Stimulated activated CD4-positive, alpha-beta T cell treated with anti-CD3 and anti-CD28 coated beads, Interleukin-12 subunit alpha, Interleukin-12 subunit beta, amount 100 ng/mL, for 24 hours (primary cell): ENCODE results near the gene LRRFIP1.
A peak's percentile ranks its signal among the peaks of the same experiment; 100 is the strongest.

Experiments used
- DNase-seq, 2 experiments: peaks; one replicate each; pipeline ENCODE4 v3.0.0-alpha.2; 2020; ENCODE audit warnings: low read depth in 2 of 2

Gene LRRFIP1

GRCh38 chr2:237723602-237724001 lies 96.2 kb downstream of the LRRFIP1 start:
- DNase-seq = no peak

GRCh38 chr2:237724811-237725478 lies 97.6 kb downstream of the LRRFIP1 start:
- no peak for DNase-seq

DNA sequence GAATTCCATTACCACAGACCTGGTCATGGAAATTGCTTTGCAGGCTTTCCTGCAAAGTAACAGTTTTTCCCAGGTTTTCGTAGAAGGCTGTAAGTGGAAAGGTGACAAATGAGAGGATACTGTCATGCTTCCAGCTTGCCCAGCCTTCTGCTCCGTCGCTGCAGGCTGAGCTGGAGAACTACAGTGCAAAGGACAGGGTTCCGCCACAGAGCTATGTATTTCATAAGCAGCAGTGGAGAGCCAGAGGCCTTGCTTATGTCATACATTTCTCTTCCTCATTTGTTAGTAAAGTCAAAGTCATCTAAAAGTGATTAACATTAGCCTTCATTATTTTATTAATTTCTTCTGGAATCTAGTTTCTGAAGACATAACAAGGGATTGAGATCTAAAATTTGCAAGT lies 98.3 kb downstream of the LRRFIP1 start:
- no peak for DNase-seq

DNA sequence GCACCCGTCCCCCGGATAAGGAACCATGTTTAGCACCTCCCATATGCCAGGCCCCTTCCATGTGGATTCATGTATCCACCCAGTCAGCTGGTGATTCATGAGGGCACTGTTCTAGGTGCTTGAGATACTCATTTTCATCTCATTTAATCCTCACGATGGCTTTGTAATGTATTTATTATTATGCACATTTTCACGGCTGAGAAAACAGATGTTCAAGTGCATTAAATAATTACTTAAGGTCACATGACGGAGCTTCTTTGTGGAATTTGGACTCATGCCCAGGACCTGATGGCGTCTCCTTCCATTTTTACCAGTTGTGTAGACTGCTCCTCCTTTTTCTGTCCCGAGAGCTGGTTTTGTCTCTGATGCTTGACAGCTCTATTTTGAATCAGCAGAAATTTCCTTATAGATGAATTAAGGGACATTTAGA lies 99.0 kb downstream of the LRRFIP1 start:
- no peak for DNase-seq

DNA sequence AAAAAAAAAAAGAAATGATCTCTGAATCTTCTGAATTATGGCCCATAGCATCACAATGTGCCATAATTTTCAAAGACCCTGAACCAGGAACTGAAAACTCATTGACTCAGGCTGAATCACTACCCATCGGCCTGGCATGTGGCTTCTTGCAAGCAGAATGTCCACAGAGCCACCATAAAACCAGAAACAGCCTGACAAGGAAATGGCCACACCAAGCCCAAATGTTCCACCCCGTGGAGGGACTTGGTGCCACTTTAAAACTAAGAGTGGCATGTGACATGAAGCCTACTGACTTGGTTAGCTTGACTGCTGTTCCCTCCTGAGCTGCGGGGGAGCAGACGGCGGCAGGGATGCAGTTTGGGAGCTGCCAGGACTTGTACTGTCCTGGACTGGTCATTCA lies 100.0 kb downstream of the LRRFIP1 start:
- no peak for DNase-seq

DNA sequence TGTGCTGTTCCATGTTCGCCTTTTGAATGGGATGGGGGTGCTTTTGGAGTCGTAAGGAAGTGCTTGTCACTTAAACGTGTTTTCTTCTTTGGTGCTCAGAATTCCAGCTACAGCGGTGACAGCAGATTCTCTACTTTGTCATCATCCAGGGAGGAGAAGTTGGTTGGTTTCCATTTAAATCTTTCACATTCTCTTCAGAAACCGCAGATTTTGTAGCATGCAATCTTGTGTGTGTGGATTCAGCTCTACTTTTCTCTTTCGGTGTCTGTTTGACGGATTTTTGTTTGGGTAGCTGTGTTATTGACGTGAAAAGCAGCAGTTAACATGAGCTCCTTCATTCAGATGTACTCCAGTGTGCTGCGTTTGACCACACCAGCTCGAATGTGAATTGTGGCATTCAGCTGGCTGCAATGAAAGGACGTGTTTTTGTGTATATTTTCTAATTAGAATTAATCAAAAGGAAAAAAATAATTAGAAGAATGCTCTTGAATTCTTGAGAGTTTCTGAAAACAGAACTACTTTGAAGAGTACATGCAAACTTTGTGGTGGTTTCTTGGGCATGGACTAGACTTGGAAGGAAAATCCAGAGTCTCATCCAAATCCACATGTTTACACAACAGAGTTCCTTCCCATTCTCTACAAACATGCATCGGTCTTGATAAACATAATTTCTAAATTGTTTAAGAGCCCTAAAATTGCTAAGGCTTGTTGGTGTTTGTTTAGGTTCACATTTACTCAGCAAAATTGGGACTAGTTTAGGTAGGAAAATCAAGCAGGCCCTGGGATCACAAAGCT lies 102.5 kb downstream of the LRRFIP1 start:
- no peak for DNase-seq

GRCh38 chr2:237731663-237732062 lies 104.3 kb downstream of the LRRFIP1 start:
- DNase-seq = peak; percentile 19 to 36

- DNase-seq = no peak
Measured at GRCh38 chr2:237732070-237732469, 104.7 kb downstream of the LRRFIP1 start.

DNA sequence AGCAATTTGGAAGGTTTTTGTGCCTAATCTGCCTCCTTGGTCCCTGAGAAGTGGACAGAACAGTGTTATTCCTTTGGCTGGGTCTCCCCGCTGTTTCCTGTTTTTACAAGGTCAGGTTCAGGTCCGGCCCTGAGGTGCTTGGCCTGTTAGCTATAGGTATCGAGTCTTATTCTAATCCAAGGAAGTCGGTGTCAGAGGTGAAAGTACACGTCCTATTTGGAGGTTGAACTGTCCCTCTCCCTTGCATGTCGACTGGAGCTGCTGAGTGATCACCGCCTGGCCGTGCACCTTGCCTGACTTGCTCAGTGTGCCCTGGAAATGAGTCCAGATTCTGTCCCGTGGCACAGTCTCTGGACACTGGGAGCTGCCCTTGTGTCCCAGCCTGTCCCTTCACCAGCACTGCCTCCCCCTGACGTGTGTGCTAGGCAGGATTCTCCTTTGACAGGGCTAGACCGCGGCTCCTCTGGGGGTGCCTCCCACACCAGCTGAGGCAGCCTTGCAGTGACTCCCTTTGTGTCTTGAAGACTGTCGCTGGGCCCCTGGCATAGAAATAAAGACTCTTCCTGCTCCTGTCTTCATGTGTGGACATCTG lies 105.5 kb downstream of the LRRFIP1 start:
- no peak for DNase-seq

- DNase-seq = no peak
Measured at GRCh38 chr2:237733677-237734300, 106.4 kb downstream of the LRRFIP1 start.

GRCh38 chr2:237734905-237735623 lies 107.7 kb downstream of the LRRFIP1 start:
- no peak for DNase-seq

DNA sequence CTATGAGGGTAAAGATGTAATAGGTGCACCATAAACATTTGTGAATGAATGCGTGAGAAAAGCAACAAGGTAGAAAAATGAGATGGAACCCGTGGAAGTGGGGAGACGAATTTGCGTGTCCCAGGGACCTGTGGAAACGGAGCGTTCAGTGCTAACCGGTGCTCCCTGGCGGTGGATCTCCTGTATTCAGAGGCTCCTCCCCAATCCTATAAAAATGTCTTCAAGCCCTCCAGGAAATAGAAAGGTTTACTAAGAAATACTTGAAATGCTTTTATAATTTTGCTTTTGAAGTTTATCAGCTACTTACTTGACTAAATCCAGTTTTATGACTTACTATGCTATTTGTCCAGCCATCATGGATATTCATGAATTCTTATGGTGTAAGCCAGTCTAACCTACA lies 108.4 kb downstream of the LRRFIP1 start:
- no peak for DNase-seq

- DNase-seq = no peak
Measured at GRCh38 chr2:237736783-237737182, 109.4 kb downstream of the LRRFIP1 start.

GRCh38 chr2:237737196-237737865 lies 109.9 kb downstream of the LRRFIP1 start:
- no peak for DNase-seq

- DNase-seq = no peak
Measured at GRCh38 chr2:237738255-237738654, 110.9 kb downstream of the LRRFIP1 start.

DNA sequence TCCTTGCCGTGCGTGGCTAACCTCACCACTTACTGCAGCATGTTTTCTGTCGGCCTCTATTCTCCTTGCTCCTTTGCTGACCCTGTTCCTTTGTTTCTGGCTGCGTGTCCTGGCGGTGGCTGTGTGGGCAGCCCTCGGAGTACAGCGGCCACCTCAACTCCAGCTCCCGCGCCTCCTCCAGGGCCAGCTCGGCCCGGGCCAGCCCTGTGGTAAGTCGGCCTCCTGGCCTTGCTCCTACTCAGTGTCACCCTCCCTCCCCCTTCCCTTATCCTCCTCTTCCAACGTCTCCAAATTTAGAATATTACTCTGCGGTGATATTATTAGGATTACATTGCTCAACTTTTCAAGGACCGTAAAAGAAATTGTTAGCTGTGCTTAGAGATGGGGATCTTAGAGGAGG lies 111.7 kb downstream of the LRRFIP1 start:
- DNase-seq = no peak

GRCh38 chr2:237742191-237742590 lies 114.8 kb downstream of the LRRFIP1 start:
- no peak for DNase-seq

DNA sequence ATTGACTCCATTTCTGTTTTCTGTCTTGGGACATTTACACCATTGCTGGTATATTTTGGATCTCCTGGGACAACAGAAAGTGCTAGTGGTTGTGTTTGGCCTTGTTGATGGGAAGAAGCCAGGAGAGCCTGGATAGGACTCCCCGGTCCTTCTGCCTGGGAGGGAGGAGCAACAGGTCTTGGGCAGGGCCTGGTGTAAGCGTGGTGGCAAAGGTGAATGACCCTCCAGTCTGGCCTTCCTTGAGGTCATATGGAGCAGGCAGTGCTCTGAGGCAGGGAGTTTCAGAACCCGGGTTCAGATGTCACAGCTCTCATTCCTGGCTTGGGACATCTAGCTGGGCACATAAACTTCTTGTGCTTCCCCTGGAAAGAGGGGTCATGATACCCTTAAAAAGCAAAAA lies 115.2 kb downstream of the LRRFIP1 start:
- no peak for DNase-seq

DNA sequence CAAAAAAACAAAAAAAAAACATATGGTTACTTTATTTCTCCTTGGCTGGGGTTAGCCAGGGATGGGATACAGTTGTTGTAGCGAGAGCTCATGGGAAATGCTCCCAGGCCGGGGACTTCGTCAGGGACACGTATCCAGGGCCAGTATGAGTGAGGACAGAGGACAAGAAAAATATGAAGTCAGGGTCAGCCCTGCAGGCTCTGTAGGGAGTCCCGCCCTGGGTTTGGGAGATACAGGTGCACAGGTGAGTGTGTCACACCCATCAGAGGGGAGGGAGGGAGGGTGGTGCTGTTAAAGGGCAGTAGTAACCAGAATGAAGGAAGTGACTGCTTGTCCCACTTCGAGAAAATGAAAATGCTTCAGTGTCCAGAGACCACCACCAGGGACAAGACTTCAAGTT lies 115.6 kb downstream of the LRRFIP1 start:
- DNase-seq = no peak

DNA sequence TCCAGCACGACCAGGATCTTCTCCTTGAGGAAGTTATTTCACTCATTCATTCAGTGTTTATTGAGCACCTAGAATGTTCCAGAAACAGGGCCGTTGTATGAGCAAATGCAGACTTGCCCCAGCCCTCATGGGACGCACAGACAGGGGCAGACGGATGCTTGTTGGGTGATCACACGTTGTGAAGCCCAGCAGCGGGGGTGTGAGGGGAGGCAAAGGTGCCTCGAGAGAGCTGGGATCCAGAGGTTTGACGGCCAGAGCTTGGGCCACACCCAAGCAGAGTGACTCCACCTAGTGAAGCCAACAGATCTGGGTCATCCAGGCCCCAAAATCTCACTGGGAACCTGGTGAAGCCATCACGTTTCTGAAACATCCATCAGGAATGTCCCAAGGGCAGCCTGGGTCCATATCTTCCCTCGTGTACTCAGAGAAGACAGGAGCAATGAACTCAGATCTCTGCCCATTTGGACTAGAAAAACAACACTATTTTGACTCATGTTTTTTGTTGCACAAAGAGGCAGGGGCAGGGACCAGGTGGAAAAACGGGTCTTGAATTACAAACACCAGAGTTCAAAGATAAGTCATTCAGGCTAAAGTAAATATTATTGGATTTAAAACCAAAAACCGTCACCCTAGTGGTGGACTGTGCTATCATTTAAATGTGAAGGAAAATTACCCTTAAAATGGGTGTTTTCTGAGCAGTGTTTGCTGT lies 116.3 kb downstream of the LRRFIP1 start:
- DNase-seq = no peak

DNA sequence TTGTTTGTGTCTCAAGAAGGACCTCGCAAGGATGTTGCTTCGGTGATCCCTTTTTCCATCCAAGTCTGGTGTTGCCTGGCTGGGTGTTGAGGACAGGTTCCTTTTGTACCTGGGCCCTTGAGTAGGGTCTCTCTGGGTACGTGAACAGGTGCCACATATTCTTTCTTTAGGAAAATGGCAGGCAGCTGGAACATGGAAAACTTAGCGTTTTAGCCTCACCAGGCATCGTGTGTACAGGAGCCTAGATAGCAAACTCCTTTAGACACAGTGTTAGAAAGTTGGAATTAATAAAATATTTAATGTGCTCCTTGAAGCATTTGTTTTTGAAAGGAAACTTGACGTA lies 116.9 kb downstream of the LRRFIP1 start:
- no peak for DNase-seq
